ENCODE measurements around the gene PLCXD1.

- TF ChIP-seq CTCF (IDR thresholded peaks at IDR 0.05) (no peak), POLR2A (IDR thresholded peaks at IDR 0.05) (no peak)
Measured at GRCh38 chrX:317424-318067, 36.4 kb downstream of the PLCXD1 start.

All from vagina (tissue), 2 donors.